HG03196 (cell line): ENCODE measurements around the gene EZH1.
A peak's percentile ranks its signal among the peaks of the same experiment; 100 is the strongest.
"Not testable (repeated sequence)": the region's sequence is repeated elsewhere in the genome, so short reads cannot be mapped to it uniquely, and the experiment has no call there.

Experiments used
- ATAC-seq: cut with Tn5 transposase; IDR thresholded peaks from one replicate; pipeline ENCODE4 v1.9.1; 2021; ENCODE audit not compliant: unreplicated experiment

EZH1 gene

GRCh38 chr17:42670789-42671657 lies 73.8 kb downstream of the EZH1 start:
- ATAC-seq, result no peak

- no peak for ATAC-seq
These were observed 74.7 kb downstream of the EZH1 start for GRCh38 chr17:42669977-42670788.

- no peak for ATAC-seq
These were observed 75.2 kb downstream of the EZH1 start for GRCh38 chr17:42669705-42669976.

GRCh38 chr17:42667088-42667951 lies 77.5 kb downstream of the EZH1 start:
- ATAC-seq, result no peak

GRCh38 chr17:42666126-42666525 lies 78.7 kb downstream of the EZH1 start:
- ATAC-seq, result not testable (repeated sequence)

GRCh38 chr17:42665581-42666001 lies 79.2 kb downstream of the EZH1 start:
- no peak for ATAC-seq

GRCh38 chr17:42660692-42661345 lies 84.0 kb downstream of the EZH1 start:
- ATAC-seq, result no peak

GRCh38 chr17:42659932-42660274 lies 84.9 kb downstream of the EZH1 start:
- not testable (repeated sequence) for ATAC-seq

- peak; percentile 48 for ATAC-seq
These were observed 85.5 kb downstream of the EZH1 start, which contains the start of gene TUBG2 for GRCh38 chr17:42659079-42659931. Gene TUBG2 (plus strand): TSS chr17:42659284. CDS start chr17:42659504, 220 bp downstream.

- no peak for ATAC-seq
These were observed 86.8 kb downstream of the EZH1 start for GRCh38 chr17:42657824-42658588.

GRCh38 chr17:42655528-42655927 lies 89.3 kb downstream of the EZH1 start:
- ATAC-seq, result no peak

GRCh38 chr17:42653179-42654124 lies 91.4 kb downstream of the EZH1 start:
- no peak for ATAC-seq

GRCh38 chr17:42651392-42651791 lies 93.4 kb downstream of the EZH1 start:
- ATAC-seq, result no peak
